SH-SY5Y (cell line): ENCODE measurements around the gene COLQ.

Source experiments
- GATA2 ChIP-seq: IDR thresholded peaks from 2 replicates; pipeline ENCODE4 v1.6.1; 2011; ENCODE audit warnings: mild to moderate bottlenecking, low read depth, low read length
- GATA3 ChIP-seq: IDR thresholded peaks from 2 replicates; pipeline ENCODE4 v1.6.1; 2011; ENCODE audit warnings: low read depth, mild to moderate bottlenecking, low read length, moderate library complexity

- no peak for TF ChIP-seq GATA2
- TF ChIP-seq GATA3: no peak
Observed at GRCh38 chr3:15433531-15433930, 88.0 kb downstream of the COLQ start.
